ENCODE data around the gene ACVR1B. TPM values are rescaled to one million over a fixed set of nuclear protein-coding genes. Genes with fewer than 3 reads are reported as not detected.
A peak's percentile ranks its signal among the peaks of the same experiment; 100 is the strongest.

ACVR1B gene
- total and polyA plus RNA-seq, 4 donors = 4.0 to 21.9 (median 12.0) TPM

- H3K27me3 ChIP-seq (ENCODE audit: control insufficient read depth in 4 of 4, insufficient read depth in 4 of 4, low read length in 3 of 4) = peaks cover 0 to 3% (median 0%) of the 10 kb centered on the region in 4 donors
- H3K4me3 ChIP-seq (ENCODE audit: low read depth in 1 of 3, low read length in 3 of 3) = peak overlapping the region in 1 of 3 donors; percentile 53
- 25% methylated on average over 28 of the region's 28 CpGs for WGBS
- no peak overlapping the region for H3K27ac ChIP-seq (ENCODE audit: low read depth in 1 of 2, low read length in 2 of 2)
- H3K9me3 ChIP-seq (ENCODE audit: control insufficient read depth in 4 of 4, low read length in 3 of 4) = no peaks in the 10 kb centered on the region
- peaks cover 6 to 12% (median 8%) of the 10 kb centered on the region in 4 donors for H3K4me1 ChIP-seq (ENCODE audit: control insufficient read depth in 4 of 4, insufficient read depth in 4 of 4, low read length in 3 of 4)
- peak; percentile 8 for TF ChIP-seq SP1 (IDR thresholded peaks at IDR 0.05)
- TF ChIP-seq YY1 (IDR thresholded peaks at IDR 0.05) = no peak
- DNase-seq (ENCODE audit: low spot score) = no peak
- H3K36me3 ChIP-seq (ENCODE audit: control insufficient read depth in 4 of 4, insufficient read depth in 3 of 4, low read depth in 1 of 4, low read length in 3 of 4) = no peaks in the 10 kb centered on the region
- H3K9ac ChIP-seq (ENCODE audit: low read depth in 1 of 2, low read length in 2 of 2) = peak overlapping the region in 1 of 2 donors; percentile 22
These were observed 54.6 kb downstream of the ACVR1B start for GRCh38 chr12:52005903-52006703.

- Histone ChIP-seq H3K36me3 (ENCODE audit: control insufficient read depth in 4 of 4, insufficient read depth in 3 of 4, low read depth in 1 of 4, low read length in 3 of 4) (no peaks in the 10 kb centered on the region), H3K9ac (ENCODE audit: low read depth in 1 of 2, low read length in 2 of 2) (peak within 1 kb of the TSS in 1 of 2 donors; percentile 22), H3K27me3 (ENCODE audit: control insufficient read depth in 4 of 4, insufficient read depth in 4 of 4, low read length in 3 of 4) (peaks cover 0 to 3% (median 0%) of the 10 kb centered on the region in 4 donors), H3K9me3 (ENCODE audit: control insufficient read depth in 4 of 4, low read length in 3 of 4) (no peaks in the 10 kb centered on the region), H3K4me1 (ENCODE audit: control insufficient read depth in 4 of 4, insufficient read depth in 4 of 4, low read length in 3 of 4) (peaks cover 6 to 12% (median 8%) of the 10 kb centered on the region in 4 donors), H3K27ac (ENCODE audit: low read depth in 1 of 2, low read length in 2 of 2) (peak within 1 kb of the TSS; percentile 79 to 84), H3K4me3 (ENCODE audit: low read depth in 1 of 3, low read length in 3 of 3) (peak within 1 kb of the TSS in 2 of 3 donors; percentile 52 to 53)
- TF ChIP-seq RXRA (IDR thresholded peaks at IDR 0.05) (no peak), GABPA (IDR thresholded peaks at IDR 0.05 in 1 of 2, conservative IDR thresholded peaks at IDR 0.05 in 1 of 2) (no peak), FOXA2 (IDR thresholded peaks at IDR 0.05) (no peak), CTCF (IDR thresholded peaks at IDR 0.05; ENCODE audit: low read depth, low read length, missing input control) (no peak), ATF3 (IDR thresholded peaks at IDR 0.05) (no peak)
- WGBS = 2% methylated on average over 60 of the region's 60 CpGs
- peak; percentile 55 for DNase-seq (ENCODE audit: low spot score)
These were observed 55.2 kb downstream of the ACVR1B start, which contains the start of gene TAMALIN for GRCh38 chr12:52006726-52007157. TSS of gene TAMALIN (plus strand) at chr12:52006946. CDS start at chr12:52007020, 74 bp downstream.

- peak overlapping the region in 2 of 3 donors; percentile 52 to 53 for H3K4me3 ChIP-seq (ENCODE audit: low read depth in 1 of 3, low read length in 3 of 3)
- peaks cover 0 to 3% (median 0%) of the 10 kb centered on the region in 4 donors for H3K27me3 ChIP-seq (ENCODE audit: control insufficient read depth in 4 of 4, insufficient read depth in 4 of 4, low read length in 3 of 4)
- WGBS = 18% methylated on average over 72 of the region's 72 CpGs
- H3K27ac ChIP-seq (ENCODE audit: low read depth in 1 of 2, low read length in 2 of 2) = peak overlapping the region; percentile 79 to 84
- no peaks in the 10 kb centered on the region for H3K9me3 ChIP-seq (ENCODE audit: control insufficient read depth in 4 of 4, low read length in 3 of 4)
- H3K36me3 ChIP-seq (ENCODE audit: control insufficient read depth in 4 of 4, insufficient read depth in 3 of 4, low read depth in 1 of 4, low read length in 3 of 4) = no peaks in the 10 kb centered on the region
- TF ChIP-seq NR2F2 (IDR thresholded peaks at IDR 0.05) = peak; percentile 49
- TF ChIP-seq GABPA (IDR thresholded peaks at IDR 0.05 in 1 of 2, conservative IDR thresholded peaks at IDR 0.05 in 1 of 2) = no peak
- TF ChIP-seq SP1 (IDR thresholded peaks at IDR 0.05) = peak; percentile 18
- peaks cover 6 to 12% (median 8%) of the 10 kb centered on the region in 4 donors for H3K4me1 ChIP-seq (ENCODE audit: control insufficient read depth in 4 of 4, insufficient read depth in 4 of 4, low read length in 3 of 4)
- H3K9ac ChIP-seq (ENCODE audit: low read depth in 1 of 2, low read length in 2 of 2) = peak overlapping the region in 1 of 2 donors; percentile 22
- DNase-seq (ENCODE audit: low spot score) = no peak
These were observed 55.8 kb downstream of the ACVR1B start for GRCh38 chr12:52007158-52007921.

Measured in liver (tissue), 9 donors.